KMS-11 (cell line): ENCODE results near the gene ARHGEF7.

Experiments used
- H2AFZ ChIP-seq: fragments of 200-600 bp; sonication (generic); 2 replicates; pipeline ENCODE4 v1.6.1; 2016; ENCODE audit warnings: antibody characterized with exemption, mixed run types, low read depth
- H3K27ac ChIP-seq: fragments of 200-600 bp; sonication (generic); 2 replicates; pipeline ENCODE4 v1.6.1; 2016; ENCODE audit warnings: mild to moderate bottlenecking, mixed run types
- H3K27me3 ChIP-seq: fragments of 200-600 bp; sonication (generic); 2 replicates; pipeline ENCODE4 v1.6.1; 2017; ENCODE audit warnings: mild to moderate bottlenecking, low read depth, mixed run types, moderate library complexity; ENCODE audit not compliant: insufficient read depth
- H3K36me3 ChIP-seq: fragments of 200-600 bp; sonication (generic); 2 replicates; pipeline ENCODE4 v1.6.1; 2017; ENCODE audit warnings: mild to moderate bottlenecking, mixed run types; ENCODE audit not compliant: insufficient read depth
- H3K4me1 ChIP-seq: fragments of 200-600 bp; sonication (generic); 2 replicates; pipeline ENCODE4 v1.6.1; 2016; ENCODE audit warnings: mild to moderate bottlenecking, low read depth, mixed run types; ENCODE audit not compliant: poor library complexity, severe bottlenecking
- H3K4me2 ChIP-seq: fragments of 200-600 bp; sonication (generic); 2 replicates; pipeline ENCODE4 v1.7.0; 2016; ENCODE audit warnings: mild to moderate bottlenecking, mixed run types
- H3K4me3 ChIP-seq: fragments of 200-600 bp; sonication (generic); IDR thresholded peaks from 2 replicates; pipeline ENCODE4 v1.6.1; 2017; ENCODE audit warnings: low read depth, low read length, mixed read lengths; ENCODE audit not compliant: insufficient read depth
- H3K79me2 ChIP-seq: fragments of 200-600 bp; sonication (generic); 2 replicates; pipeline ENCODE4 v1.6.1; 2016; ENCODE audit warnings: low read depth, mixed run types; ENCODE audit not compliant: insufficient read depth
- H3K9ac ChIP-seq: fragments of 200-600 bp; sonication (generic); 2 replicates; pipeline ENCODE4 v1.6.1; 2016; ENCODE audit warnings: mild to moderate bottlenecking, mixed run types
- H4K20me1 ChIP-seq: fragments of 200-600 bp; sonication (generic); 2 replicates; pipeline ENCODE4 v1.6.1; 2016; ENCODE audit warnings: mild to moderate bottlenecking, mixed run types; ENCODE audit not compliant: insufficient read depth
- CTCF ChIP-seq: fragments of 200-600 bp; sonication (generic); conservative IDR thresholded peaks from 2 replicates; pipeline ENCODE4 v1.6.1; 2017; ENCODE audit warnings: low read depth, mild to moderate bottlenecking, antibody characterized with exemption, low read length, moderate library complexity, mixed read lengths

ARHGEF7 gene

GRCh38 chr13:111281751-111282311 lies 166.7 kb downstream of the ARHGEF7 start:
- Histone ChIP-seq H3K4me1 (no peaks in the 10 kb centered on the region), H3K79me2 (no peaks in the 10 kb centered on the region), H3K9ac (no peak overlapping the region), H3K4me2 (no peak overlapping the region), H4K20me1 (no peaks in the 10 kb centered on the region), H3K27me3 (no peaks in the 10 kb centered on the region), H3K36me3 (no peaks in the 10 kb centered on the region), H3K4me3 (no peak overlapping the region), H3K27ac (no peak overlapping the region), H2AFZ (no peak overlapping the region)
- no peak for TF ChIP-seq CTCF

GRCh38 chr13:111282425-111282824 lies 167.3 kb downstream of the ARHGEF7 start:
- Histone ChIP-seq H3K79me2 (no peaks in the 10 kb centered on the region), H3K4me2 (no peak overlapping the region), H3K27ac (no peak overlapping the region), H2AFZ (no peak overlapping the region), H3K27me3 (no peaks in the 10 kb centered on the region), H3K4me3 (no peak overlapping the region), H3K36me3 (no peaks in the 10 kb centered on the region), H3K9ac (no peak overlapping the region), H3K4me1 (no peaks in the 10 kb centered on the region), H4K20me1 (no peaks in the 10 kb centered on the region)
- TF ChIP-seq CTCF = no peak

DNA sequence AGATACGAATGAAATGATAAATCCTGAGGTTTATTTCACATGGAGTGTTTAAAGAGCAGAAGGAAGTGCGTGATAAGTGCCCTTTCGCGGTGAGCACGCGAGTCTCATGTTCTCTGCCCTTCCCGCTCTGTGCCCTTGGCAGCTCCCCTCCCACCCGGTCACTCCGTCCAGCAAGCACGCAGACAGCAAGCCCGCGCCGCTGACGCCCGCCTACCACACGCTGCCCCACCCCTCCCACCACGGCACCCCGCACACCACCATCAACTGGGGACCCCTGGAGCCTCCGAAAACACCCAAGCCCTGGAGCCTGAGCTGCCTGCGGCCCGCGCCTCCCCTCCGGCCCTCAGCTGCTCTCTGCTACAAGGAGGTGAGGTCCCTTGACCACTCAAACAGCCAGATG lies 167.9 kb downstream of the ARHGEF7 start:
- no peak for TF ChIP-seq CTCF
- H3K27me3 ChIP-seq = no peaks in the 10 kb centered on the region
- H3K79me2 ChIP-seq = no peaks in the 10 kb centered on the region
- H3K27ac ChIP-seq = no peak overlapping the region
- H3K4me1 ChIP-seq = no peaks in the 10 kb centered on the region
- H3K4me2 ChIP-seq = no peak overlapping the region
- H2AFZ ChIP-seq = no peak overlapping the region
- no peak overlapping the region for H3K4me3 ChIP-seq
- H4K20me1 ChIP-seq = no peaks in the 10 kb centered on the region
- no peaks in the 10 kb centered on the region for H3K36me3 ChIP-seq
- H3K9ac ChIP-seq = no peak overlapping the region

GRCh38 chr13:111283457-111283856 lies 168.3 kb downstream of the ARHGEF7 start:
- H3K9ac ChIP-seq = no peak overlapping the region
- H3K4me1 ChIP-seq = no peaks in the 10 kb centered on the region
- no peaks in the 10 kb centered on the region for H3K36me3 ChIP-seq
- no peaks in the 10 kb centered on the region for H3K79me2 ChIP-seq
- H4K20me1 ChIP-seq = no peaks in the 10 kb centered on the region
- no peak overlapping the region for H3K4me2 ChIP-seq
- no peak overlapping the region for H3K27ac ChIP-seq
- no peak overlapping the region for H3K4me3 ChIP-seq
- H3K27me3 ChIP-seq = no peaks in the 10 kb centered on the region
- no peak overlapping the region for H2AFZ ChIP-seq
- TF ChIP-seq CTCF = no peak
